A549 (cell line): ENCODE data around the gene PTPRN2. TPM values are rescaled to one million over a fixed set of nuclear protein-coding genes. Genes with fewer than 3 reads are reported as not detected.

Experiments used
- ATAC-seq, 2 experiments: fragments of 200-7000 bp in 1 of 2; fragments of >200 bp in 1 of 2; cut with Nextera tagmentation in 1 of 2; cut with Tn5 transposase in 1 of 2; 3 replicates each; pipeline versions ENCODE4 v1.8.0 to v1.9.1; 2018 to 2020; ENCODE audit warnings: mild to moderate bottlenecking in 1 of 2, moderate library complexity in 1 of 2
- CTCF ChIA-PET: fragments of 300-600 bp; sonication (Branson Sonifier 250); formaldehyde crosslinking; extraction: SDS; loops from one replicate; lab custom pipeline; 2021; ENCODE audit warnings: antibody characterized with exemption, inconsistent platforms; lab: Yijun Ruan, JAX
- POLR2A ChIA-PET: fragments of 350-600 bp; formaldehyde crosslinking; extraction: SDS; loops from one replicate; lab custom pipeline; 2021; ENCODE audit warnings: antibody characterized with exemption, inconsistent platforms; lab: Yijun Ruan, JAX
- DNase-seq, 2 experiments: peaks; one replicate each; pipeline versions ENCODE4 v3.0.0 to v3.0.0-alpha.2; 2011 to 2016; ENCODE audit warnings: low read depth in 1 of 2, low spot score in 1 of 2
- FAIRE-seq: peaks from 2 replicates; lab custom pipeline; 2011; peaks lifted over from hg19 to GRCh38; lab: Jason Lieb, UNC
- H3K27ac ChIP-seq, 2 experiments: fragments of >200 bp; sonication (Bioruptor Twin); formaldehyde crosslinking; 3 replicates each; pipeline ENCODE4 v1.5.1; 2016 to 2017
- H3K4me1 ChIP-seq: fragments of >200 bp; sonication (Bioruptor Twin); formaldehyde crosslinking; 3 replicates; pipeline ENCODE4 v1.6.1; 2016
- H3K4me2 ChIP-seq: fragments of >200 bp; sonication (Bioruptor Twin); formaldehyde crosslinking; 3 replicates; pipeline ENCODE4 v1.6.1; 2016
- H3K4me3 ChIP-seq: fragments of >200 bp; sonication (Bioruptor Twin); formaldehyde crosslinking; 3 replicates; pipeline ENCODE4 v1.5.1; 2016
- H3K9me3 ChIP-seq: fragments of >200 bp; sonication (Bioruptor Twin); formaldehyde crosslinking; 3 replicates; pipeline ENCODE4 v1.6.1; 2016
- CEBPB ChIP-seq, 2 experiments: fragments of >200 bp in 1 of 2; sonication (Bioruptor Twin) in 1 of 2; formaldehyde crosslinking in 1 of 2; IDR thresholded peaks; 2 replicates each; pipeline ENCODE4 v1.6.1; 2012 to 2016
- CTCF ChIP-seq: fragments of >200 bp; sonication (Bioruptor Twin); formaldehyde crosslinking; IDR thresholded peaks from 3 replicates; pipeline ENCODE4 v1.5.1; 2016
- E2F6 ChIP-seq: IDR thresholded peaks from 2 replicates; pipeline ENCODE4 v1.6.1; 2012; ENCODE audit warnings: low read depth, borderline replicate concordance
- EHF ChIP-seq: fragments of 250-450 bp; sonication (Bioruptor Pico); IDR thresholded peaks from 2 replicates; pipeline ENCODE4 v1.5.0; 2020; ENCODE audit warnings: mild to moderate bottlenecking
- EP300 ChIP-seq, 2 experiments: fragments of >200 bp; sonication (Bioruptor Twin); formaldehyde crosslinking; IDR thresholded peaks; 2 replicates in 1 of 2; 3 replicates in 1 of 2; pipeline ENCODE4 v1.6.1; 2016 to 2017
- ESRRA ChIP-seq: fragments of 150-350 bp; IDR thresholded peaks from 2 replicates; pipeline ENCODE4 v1.6.1; 2014; ENCODE audit warnings: mild to moderate bottlenecking, low read length, borderline replicate concordance
- FOXS1 ChIP-seq: fragments of 250-450 bp; sonication (Bioruptor Pico); IDR thresholded peaks from 2 replicates; pipeline ENCODE4 v1.5.0; 2020; ENCODE audit warnings: mild to moderate bottlenecking, moderate library complexity
- HES2 ChIP-seq: fragments of >200 bp; sonication (Bioruptor Twin); formaldehyde crosslinking; IDR thresholded peaks from 2 replicates; pipeline ENCODE4 v1.6.1; 2016
- HOXB13 ChIP-seq: fragments of 250-450 bp; sonication (Bioruptor Pico); IDR thresholded peaks from 2 replicates; pipeline ENCODE4 v1.5.0; 2020; ENCODE audit warnings: low read depth, mild to moderate bottlenecking, moderate library complexity
- JUN ChIP-seq, 2 experiments: fragments of >200 bp; sonication (Bioruptor Twin); formaldehyde crosslinking; IDR thresholded peaks; 2 replicates in 1 of 2; 3 replicates in 1 of 2; pipeline ENCODE4 v1.6.1; 2016 to 2017
- JUNB ChIP-seq: fragments of >200 bp; sonication (Bioruptor Twin); formaldehyde crosslinking; IDR thresholded peaks from 2 replicates; pipeline ENCODE4 v1.6.1; 2016
- KDM1A ChIP-seq: fragments of 200-600 bp; sonication (generic); IDR thresholded peaks from 2 replicates; pipeline ENCODE4 v1.6.1; 2016; ENCODE audit warnings: low read depth, mild to moderate bottlenecking
- KDM5A ChIP-seq: fragments of 200-600 bp; sonication (generic); IDR thresholded peaks from 2 replicates; pipeline ENCODE4 v1.6.1; 2016; ENCODE audit warnings: antibody characterized with exemption, mild to moderate bottlenecking
- MAFK ChIP-seq: fragments of 450-650 bp; IDR thresholded peaks from 2 replicates; pipeline ENCODE4 v1.6.1; 2014; ENCODE audit not compliant: partially characterized antibody
- MAZ ChIP-seq: fragments of 150-350 bp; IDR thresholded peaks from 2 replicates; pipeline ENCODE4 v1.6.1; 2014; ENCODE audit warnings: antibody characterized with exemption, low read depth, low read length, borderline replicate concordance
- PBX3 ChIP-seq: IDR thresholded peaks from 2 replicates; pipeline ENCODE4 v1.6.1; 2012
- POLR2A ChIP-seq: IDR thresholded peaks from 2 replicates; pipeline ENCODE4 v1.6.1; 2012; ENCODE audit warnings: mild to moderate bottlenecking, low read length
- RAD21 ChIP-seq, 2 experiments: fragments of >200 bp in 1 of 2; sonication (Bioruptor Twin) in 1 of 2; formaldehyde crosslinking in 1 of 2; IDR thresholded peaks in 1 of 2; conservative IDR thresholded peaks in 1 of 2; 2 replicates in 1 of 2; 3 replicates in 1 of 2; pipeline ENCODE4 v1.6.1; 2012 to 2018; ENCODE audit warnings: inconsistent platforms in 1 of 2
- RCOR1 ChIP-seq: fragments of 150-350 bp; IDR thresholded peaks from 2 replicates; pipeline ENCODE4 v1.6.1; 2014; ENCODE audit warnings: antibody characterized with exemption, low read length, low read depth
- RFX5 ChIP-seq: fragments of 450-650 bp; IDR thresholded peaks from 2 replicates; pipeline ENCODE4 v1.7.1; 2014; ENCODE audit warnings: antibody characterized with exemption, mild to moderate bottlenecking, moderate library complexity
- RNF2 ChIP-seq: fragments of 200-600 bp; sonication (generic); IDR thresholded peaks from 2 replicates; pipeline ENCODE4 v1.6.1; 2016; ENCODE audit warnings: low read depth, mild to moderate bottlenecking, antibody characterized with exemption, moderate library complexity, borderline replicate concordance
- SREBF2 ChIP-seq: fragments of 450-650 bp; IDR thresholded peaks from 2 replicates; pipeline ENCODE4 v1.6.1; 2014; ENCODE audit warnings: mild to moderate bottlenecking, moderate library complexity
- TP53 ChIP-seq: fragments of 250-450 bp; sonication (Bioruptor Pico); IDR thresholded peaks from 2 replicates; pipeline ENCODE4 v1.5.0; 2021; ENCODE audit warnings: mild to moderate bottlenecking, moderate library complexity
- USF2 ChIP-seq: fragments of 450-650 bp; IDR thresholded peaks from 2 replicates; pipeline ENCODE4 v1.6.1; 2014; ENCODE audit warnings: antibody characterized with exemption
- ZFP36 ChIP-seq: fragments of 450-650 bp; IDR thresholded peaks from 2 replicates; pipeline ENCODE4 v1.6.1; 2014; ENCODE audit warnings: borderline replicate concordance; ENCODE audit not compliant: partially characterized antibody
- ZSCAN20 ChIP-seq: fragments of 250-450 bp; sonication (Bioruptor Pico); IDR thresholded peaks from 2 replicates; pipeline ENCODE4 v1.8.0; 2022; ENCODE audit warnings: mild to moderate bottlenecking, moderate library complexity
- WGBS: methylation state at CpG from one replicate; pipeline ENCODE4 v1.1.6; 2017; ENCODE audit errors: missing lambda C conversion rate; 5-methylcytosine and 5-hydroxymethylcytosine counted together
- polyA plus RNA-seq, 4 experiments: library from polyadenylated mRNA; depleted of rRNA in 3 of 4; stranded (reverse); fragments of >200 nt; fragmentation: RNase III in 1 of 4; extraction: RNeasy Plus Mini Kit Qiagen cat#74134 plus additional on column Dnase treatment in 1 of 4; gene quantifications; 2 replicates in 3 of 4; 3 replicates in 1 of 4; pipeline ENCODE4 v1.2.3, GENCODE V29; 2011 to 2017

PTPRN2 gene
- polyA plus RNA-seq, 2 of the 4 experiments (the other 2 are of a cell fraction): 0.41 to 1.2 TPM

- ChIA-PET POLR2A (no interaction called here), CTCF (interaction anchor here (0.7 kb wide), 1 partner anchor 18 kb away, joined by 3 read pairs; no protein-coding TSS in a partner anchor)
- FAIRE-seq: no peak
- ATAC-seq: no peak
- no peaks in the 10 kb centered on the region for H3K9me3 ChIP-seq
- no peak for DNase-seq
- TF ChIP-seq RCOR1 (no peak), RFX5 (no peak), CEBPB (IDR thresholded peaks at IDR 0.05) (no peak), FOXS1 (CRISPR knock-in tag) (no peak), ZFP36 (no peak), MAZ (no peak), E2F6 (no peak), RNF2 (no peak)
- H3K4me1 ChIP-seq: no peaks in the 10 kb centered on the region
- H3K4me3 ChIP-seq: no peak overlapping the region
- H3K27ac ChIP-seq: no peak overlapping the region
- WGBS: 15% methylated on average over 4 of the region's 4 CpGs
- no peak overlapping the region for H3K4me2 ChIP-seq
Observed at GRCh38 chr7:157616426-157616825, 971.2 kb downstream of the PTPRN2 start.

- H3K4me3 ChIP-seq: no peak overlapping the region
- POLR2A ChIA-PET: no interaction called here
- no peaks in the 10 kb centered on the region for H3K9me3 ChIP-seq
- ATAC-seq (no peak), FAIRE-seq (no peak), DNase-seq (no peak)
- H3K4me2 ChIP-seq: no peak overlapping the region
- CTCF ChIA-PET: no interaction called here
- TF ChIP-seq FOXS1 (CRISPR knock-in tag) (no peak), RFX5 (no peak), HES2 (no peak), PBX3 (no peak), ESRRA (no peak), JUN (IDR thresholded peaks at IDR 0.05) (no peak), ZFP36 (no peak), JUNB (no peak), KDM5A (no peak), USF2 (no peak), RAD21 (conservative IDR thresholded peaks at IDR 0.05 in 1 of 2, IDR thresholded peaks at IDR 0.05 in 1 of 2) (no peak), SREBF2 (no peak), KDM1A (no peak), RNF2 (no peak)
- WGBS: 36% methylated on average over 17 of the region's 17 CpGs
- H3K4me1 ChIP-seq: no peaks in the 10 kb centered on the region
- no peak overlapping the region for H3K27ac ChIP-seq
Observed at GRCh38 chr7:157615852-157616251, 971.8 kb downstream of the PTPRN2 start.

GRCh38 chr7:157615101-157615817, 972.4 kb downstream of the PTPRN2 start:
- CTCF ChIA-PET: no interaction called here
- POLR2A ChIA-PET: no interaction called here
- no peak for FAIRE-seq
- ATAC-seq: no peak
- Histone ChIP-seq H3K9me3 (no peaks in the 10 kb centered on the region), H3K4me1 (no peaks in the 10 kb centered on the region), H3K4me3 (no peak overlapping the region), H3K27ac (no peak overlapping the region), H3K4me2 (no peak overlapping the region)
- no peak for DNase-seq
- WGBS: 61% methylated on average over 36 of the region's 36 CpGs
- TF ChIP-seq EHF (CRISPR knock-in tag): no peak
- no peak for TF ChIP-seq CTCF
- TF ChIP-seq MAZ: no peak
- TF ChIP-seq HOXB13 (CRISPR knock-in tag): no peak
- TF ChIP-seq EP300 (IDR thresholded peaks at IDR 0.05): no peak
- no peak for TF ChIP-seq MAFK
- TF ChIP-seq TP53 (CRISPR knock-in tag): no peak
- TF ChIP-seq ZSCAN20 (CRISPR knock-in tag): no peak
- no peak for TF ChIP-seq FOXS1 (CRISPR knock-in tag)
- TF ChIP-seq POLR2A: no peak
